Measurements from ENCODE around the gene ADAMTS17.
"Not testable (repeated sequence)": the region's sequence is repeated elsewhere in the genome, so short reads cannot be mapped to it uniquely, and the experiment has no call there.

Gene ADAMTS17

GRCh38 chr15:99997112-99997651 lies 344.6 kb downstream of the ADAMTS17 start:
- no peak for DNase-seq (ENCODE audit: low read depth)

- DNase-seq (ENCODE audit: low read depth) = no peak
Observed at GRCh38 chr15:99996660-99997059, 345.1 kb downstream of the ADAMTS17 start.

GRCh38 chr15:99995543-99995942 lies 346.2 kb downstream of the ADAMTS17 start:
- no peak for DNase-seq (ENCODE audit: low read depth)

GRCh38 chr15:99994849-99995248 lies 346.9 kb downstream of the ADAMTS17 start:
- DNase-seq (ENCODE audit: low read depth) = no peak

GRCh38 chr15:99993681-99994131 lies 348.1 kb downstream of the ADAMTS17 start:
- no peak for DNase-seq (ENCODE audit: low read depth)

- DNase-seq (ENCODE audit: low read depth) = no peak
Observed at GRCh38 chr15:99993262-99993661, 348.5 kb downstream of the ADAMTS17 start.

- DNase-seq (ENCODE audit: low read depth) = no peak
Observed at GRCh38 chr15:99992611-99993231, 349.1 kb downstream of the ADAMTS17 start.

- no peak for DNase-seq (ENCODE audit: low read depth)
Observed at GRCh38 chr15:99989095-99989494, 352.7 kb downstream of the ADAMTS17 start.

- DNase-seq (ENCODE audit: low read depth) = no peak
Observed at GRCh38 chr15:99987701-99988100, 354.1 kb downstream of the ADAMTS17 start.

- DNase-seq (ENCODE audit: low read depth) = no peak
Observed at GRCh38 chr15:99987119-99987506, 354.7 kb downstream of the ADAMTS17 start.

GRCh38 chr15:99986297-99987118 lies 355.3 kb downstream of the ADAMTS17 start:
- no peak for DNase-seq (ENCODE audit: low read depth)

GRCh38 chr15:99985878-99986277 lies 355.9 kb downstream of the ADAMTS17 start:
- DNase-seq (ENCODE audit: low read depth) = no peak

GRCh38 chr15:99984491-99985243 lies 357.1 kb downstream of the ADAMTS17 start:
- DNase-seq (ENCODE audit: low read depth) = no peak

GRCh38 chr15:99983886-99984286 lies 357.9 kb downstream of the ADAMTS17 start:
- no peak for DNase-seq (ENCODE audit: low read depth)

GRCh38 chr15:99983171-99983885 lies 358.4 kb downstream of the ADAMTS17 start:
- no peak for DNase-seq (ENCODE audit: low read depth)

GRCh38 chr15:99982662-99983061 lies 359.1 kb downstream of the ADAMTS17 start:
- no peak for DNase-seq (ENCODE audit: low read depth)

GRCh38 chr15:99981839-99982658 lies 359.7 kb downstream of the ADAMTS17 start:
- DNase-seq (ENCODE audit: low read depth) = no peak

- DNase-seq (ENCODE audit: low read depth) = no peak
Observed at GRCh38 chr15:99981191-99981647, 360.6 kb downstream of the ADAMTS17 start.

- no peak for DNase-seq (ENCODE audit: low read depth)
Observed at GRCh38 chr15:99980752-99981151, 361.0 kb downstream of the ADAMTS17 start.

GRCh38 chr15:99979886-99980285 lies 361.9 kb downstream of the ADAMTS17 start:
- not testable (repeated sequence) for DNase-seq (ENCODE audit: low read depth)

GRCh38 chr15:99979371-99979770 lies 362.4 kb downstream of the ADAMTS17 start:
- no peak for DNase-seq (ENCODE audit: low read depth)

All from fibroblast of gingiva (primary cell).